Cerebellar cortex (tissue), 1 donor: Measurements from ENCODE around the gene HUWE1.
A peak's percentile ranks its signal among the peaks of the same experiment; 100 is the strongest.
"Not testable (repeated sequence)": the region's sequence is repeated elsewhere in the genome, so short reads cannot be mapped to it uniquely, and the experiment has no call there.

Source experiments
- DNase-seq: peaks from one replicate; pipeline ENCODE4 v3.0.0-alpha.2; 2015; ENCODE audit warnings: low spot score

HUWE1 gene

GRCh38 chrX:53504035-53504434 is 182.5 kb downstream of the HUWE1 start:
- DNase-seq, result not testable (repeated sequence)

- no peak for DNase-seq
Measured at GRCh38 chrX:53494436-53494835, 192.1 kb downstream of the HUWE1 start.

GRCh38 chrX:53486285-53486684 is 200.2 kb downstream of the HUWE1 start:
- no peak for DNase-seq

GRCh38 chrX:53483838-53484405 is 202.6 kb downstream of the HUWE1 start:
- DNase-seq, result peak; percentile 54

DNA sequence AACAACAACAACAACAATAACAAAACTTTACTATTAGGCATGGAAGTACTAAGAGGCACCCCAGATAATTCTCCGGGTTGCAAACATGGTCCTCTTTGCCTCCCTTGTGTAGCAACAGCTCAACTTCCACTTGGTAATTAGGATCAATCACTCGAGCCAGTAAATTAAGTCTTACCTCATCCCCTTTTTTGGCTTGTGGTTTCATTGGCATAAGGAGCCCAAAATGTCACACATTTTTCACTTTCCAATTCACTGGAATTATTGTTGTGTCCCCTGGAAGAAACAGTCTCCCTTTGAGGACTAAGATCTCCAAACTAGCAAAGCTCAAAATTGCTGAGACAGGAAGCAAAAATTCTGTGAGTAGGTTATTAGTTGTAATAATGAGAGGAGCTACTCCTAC is 203.1 kb downstream of the HUWE1 start:
- DNase-seq, result peak; percentile 5
